ENCODE data around the gene SPATA31D3. TPM values are rescaled to one million over a fixed set of nuclear protein-coding genes. Genes with fewer than 3 reads are reported as not detected.

Gene SPATA31D3
- polyA plus RNA-seq, 2 of the 4 experiments (the other 2 are of a cell fraction): not detected

GRCh38 chr9:81896070-81896469 lies 47.2 kb upstream of the SPATA31D3 start (continued):
- no peak for TF ChIP-seq RARB (CRISPR knock-in tag; IDR thresholded peaks at IDR 0.05)

GRCh38 chr9:81898851-81899250 lies 44.4 kb upstream of the SPATA31D3 start:
- TF ChIP-seq ELK1 (IDR thresholded peaks at IDR 0.05; ENCODE audit: low read depth, low read length): no peak
- no peak for TF ChIP-seq RFX5 (IDR thresholded peaks at IDR 0.05)
- TF ChIP-seq CHD2 (IDR thresholded peaks at IDR 0.05; ENCODE audit: low read length, partially characterized antibody): no peak
- TF ChIP-seq HOXA7 (CRISPR knock-in tag; IDR thresholded peaks at IDR 0.05): no peak
- TF ChIP-seq GATA3 (IDR thresholded peaks at IDR 0.05; ENCODE audit: borderline replicate concordance): no peak
- TF ChIP-seq FOSB (CRISPR knock-in tag; IDR thresholded peaks at IDR 0.05): no peak
- no peak for TF ChIP-seq EHF (CRISPR knock-in tag; IDR thresholded peaks at IDR 0.05)
- TF ChIP-seq MAX (IDR thresholded peaks at IDR 0.05): no peak
- TF ChIP-seq HOXB13 (CRISPR knock-in tag; IDR thresholded peaks at IDR 0.05; ENCODE audit: low read depth): no peak
- no peak for TF ChIP-seq RARB (CRISPR knock-in tag; IDR thresholded peaks at IDR 0.05)
- TF ChIP-seq CHD4 (IDR thresholded peaks at IDR 0.05; ENCODE audit: borderline replicate concordance): no peak
- TF ChIP-seq MAZ (IDR thresholded peaks at IDR 0.05; ENCODE audit: borderline replicate concordance, low read depth, low read length): no peak
- no peak for TF ChIP-seq MAFK (IDR thresholded peaks at IDR 0.05; ENCODE audit: partially characterized antibody)
- TF ChIP-seq SREBF2 (IDR thresholded peaks at IDR 0.05): no peak
- no peak for TF ChIP-seq KDM1A (IDR thresholded peaks at IDR 0.05; ENCODE audit: low read depth)
- TF ChIP-seq CBX2 (IDR thresholded peaks at IDR 0.05; ENCODE audit: borderline replicate concordance, low read depth): no peak
- no peak for TF ChIP-seq SMC3 (IDR thresholded peaks at IDR 0.05)
- TF ChIP-seq NPAS2 (CRISPR knock-in tag; IDR thresholded peaks at IDR 0.05; ENCODE audit: borderline replicate concordance): no peak
- TF ChIP-seq HMGXB4 (CRISPR knock-in tag; IDR thresholded peaks at IDR 0.05; ENCODE audit: borderline replicate concordance): no peak
- TF ChIP-seq TP53 (CRISPR knock-in tag; IDR thresholded peaks at IDR 0.05): no peak
- DNase-seq (ENCODE audit: low read depth in 1 of 2, low spot score in 1 of 2) (no peak), ATAC-seq (no peak), FAIRE-seq (no peak)
- Histone ChIP-seq H3K4me1 (no peaks in the 10 kb centered on the region), H3K9me3 (no peaks in the 10 kb centered on the region), H3K27ac (no peak overlapping the region), H3K4me3 (no peak overlapping the region), H3K4me2 (no peak overlapping the region)
- 83% methylated on average over 1 of the region's 1 CpG for WGBS (ENCODE audit: missing lambda C conversion rate)
- POLR2A ChIA-PET: no interaction called here
- CTCF ChIA-PET: no interaction called here

GRCh38 chr9:81902196-81902595 lies 41.1 kb upstream of the SPATA31D3 start:
- WGBS (ENCODE audit: missing lambda C conversion rate): 47% methylated on average over 2 of the region's 2 CpGs
- TF ChIP-seq RNF2 (IDR thresholded peaks at IDR 0.05; ENCODE audit: borderline replicate concordance, low read depth) (no peak), FOSL2 (IDR thresholded peaks at IDR 0.05) (no peak), FOSL2 (CRISPR knock-in tag; IDR thresholded peaks at IDR 0.05) (no peak), HOXB13 (CRISPR knock-in tag; IDR thresholded peaks at IDR 0.05; ENCODE audit: low read depth) (no peak)
- Histone ChIP-seq H3K4me1 (no peaks in the 10 kb centered on the region), H3K27ac (no peak overlapping the region), H3K9me3 (no peaks in the 10 kb centered on the region), H3K4me3 (no peak overlapping the region), H3K4me2 (no peak overlapping the region)
- ATAC-seq (no peak), DNase-seq (ENCODE audit: low read depth in 1 of 2, low spot score in 1 of 2) (no peak), FAIRE-seq (no peak)
- ChIA-PET POLR2A (no interaction called here), CTCF (interaction anchor here (1.1 to 1.5 kb wide), 3 partner anchors 9 to 12 kb away, joined by 3 read pairs; no protein-coding TSS in a partner anchor)
